ENCODE measurements around the gene AATK.

Gene AATK

GRCh38 chr17:81194941-81195901 lies 29.2 kb upstream of the AATK start:
- DNase-seq = no peak

- DNase-seq = no peak
Observed at GRCh38 chr17:81194225-81194760, 28.3 kb upstream of the AATK start.

GRCh38 chr17:81193470-81194224 lies 27.6 kb upstream of the AATK start:
- no peak for DNase-seq

GRCh38 chr17:81193051-81193410 lies 27.0 kb upstream of the AATK start:
- no peak for DNase-seq

- no peak for DNase-seq
Observed at GRCh38 chr17:81192386-81193050, 26.5 kb upstream of the AATK start.

- DNase-seq = no peak
Observed at GRCh38 chr17:81191646-81192045, 25.6 kb upstream of the AATK start.

- no peak for DNase-seq
Observed at GRCh38 chr17:81191116-81191515, 25.1 kb upstream of the AATK start.

- no peak for DNase-seq
Observed at GRCh38 chr17:81190591-81190990, 24.6 kb upstream of the AATK start.

GRCh38 chr17:81189670-81190530 lies 23.9 kb upstream of the AATK start:
- DNase-seq = no peak

- no peak for DNase-seq
Observed at GRCh38 chr17:81189016-81189415, 23.0 kb upstream of the AATK start.

GRCh38 chr17:81188491-81188840 lies 22.4 kb upstream of the AATK start:
- DNase-seq = no peak

GRCh38 chr17:81187586-81188490 lies 21.8 kb upstream of the AATK start:
- DNase-seq = no peak

- DNase-seq = no peak
Observed at GRCh38 chr17:81187120-81187519, 21.1 kb upstream of the AATK start.

- DNase-seq = no peak
Observed at GRCh38 chr17:81186203-81186602, 20.2 kb upstream of the AATK start.

- no peak for DNase-seq
Observed at GRCh38 chr17:81184555-81184954, 18.5 kb upstream of the AATK start.

GRCh38 chr17:81183807-81184206 lies 17.8 kb upstream of the AATK start:
- DNase-seq = no peak

GRCh38 chr17:81183316-81183715 lies 17.3 kb upstream of the AATK start:
- DNase-seq = no peak

- no peak for DNase-seq
Observed at GRCh38 chr17:81182596-81182995, 16.6 kb upstream of the AATK start.

GRCh38 chr17:81181811-81182185 lies 15.8 kb upstream of the AATK start:
- DNase-seq = no peak

GRCh38 chr17:81180836-81181810 lies 15.1 kb upstream of the AATK start:
- no peak for DNase-seq

Measured in stimulated activated CD4-positive, alpha-beta T cell treated with anti-CD3 and anti-CD28 coated beads, Interleukin-15, amount 100 ng/mL, for 24 hours (primary cell).